ENCODE results near the gene GALNTL6.

GALNTL6 gene

DNA sequence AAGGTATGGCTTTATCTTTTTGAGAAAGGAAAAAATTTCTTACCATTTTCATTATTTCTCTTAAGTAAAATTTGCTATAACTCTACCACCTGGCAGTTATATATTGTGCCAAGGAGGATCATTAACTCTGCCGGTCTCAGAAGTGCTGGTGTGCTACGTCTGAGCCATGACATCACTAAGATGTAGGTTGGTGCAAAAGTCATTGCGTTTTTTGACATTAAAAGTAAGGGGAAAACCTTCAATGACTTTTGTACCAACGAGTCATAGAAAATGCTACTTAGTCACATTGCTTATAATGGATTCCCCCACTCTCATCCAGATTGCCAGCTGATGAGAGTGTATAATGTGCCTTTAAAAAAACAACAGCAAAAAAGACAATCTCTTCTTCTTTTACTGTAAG is 786.4 kb downstream of the GALNTL6 start:
- no peak overlapping the region for H3K4me3 Mint-ChIP-seq
- no peak overlapping the region for H3K27ac Mint-ChIP-seq
- no peak for DNase-seq
- no peaks in the 10 kb centered on the region for H3K9me3 Mint-ChIP-seq
- H3K4me1 Mint-ChIP-seq: no peaks in the 10 kb centered on the region
- no peak for ATAC-seq
- H3K27me3 Mint-ChIP-seq: no peaks in the 10 kb centered on the region

DNA sequence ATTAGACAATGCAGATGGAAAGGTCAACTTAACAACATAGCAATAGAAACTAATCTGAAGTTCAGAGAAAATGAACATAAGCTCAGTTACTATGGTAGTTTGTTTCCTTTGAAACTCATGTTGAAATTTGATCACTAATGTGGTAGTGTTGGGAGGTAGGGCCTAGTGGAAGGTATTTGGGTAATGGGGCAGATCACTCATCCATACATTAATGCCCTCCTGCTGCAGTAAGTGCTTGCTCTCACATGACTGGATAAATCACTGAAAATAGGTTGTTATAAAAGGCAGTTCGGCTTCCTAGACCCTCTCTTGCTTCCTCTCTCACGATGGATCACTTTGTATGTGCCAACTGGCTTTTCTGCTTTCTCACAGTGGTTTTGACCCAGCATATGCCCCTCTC is 788.0 kb downstream of the GALNTL6 start:
- Mint-ChIP-seq H3K4me3 (no peak overlapping the region), H3K9me3 (peaks cover 0 to 10% of the 10 kb centered on the region in 2 donors), H3K27me3 (no peaks in the 10 kb centered on the region), H3K4me1 (no peaks in the 10 kb centered on the region), H3K27ac (no peak overlapping the region)
- ATAC-seq: no peak
- no peak for DNase-seq

DNA sequence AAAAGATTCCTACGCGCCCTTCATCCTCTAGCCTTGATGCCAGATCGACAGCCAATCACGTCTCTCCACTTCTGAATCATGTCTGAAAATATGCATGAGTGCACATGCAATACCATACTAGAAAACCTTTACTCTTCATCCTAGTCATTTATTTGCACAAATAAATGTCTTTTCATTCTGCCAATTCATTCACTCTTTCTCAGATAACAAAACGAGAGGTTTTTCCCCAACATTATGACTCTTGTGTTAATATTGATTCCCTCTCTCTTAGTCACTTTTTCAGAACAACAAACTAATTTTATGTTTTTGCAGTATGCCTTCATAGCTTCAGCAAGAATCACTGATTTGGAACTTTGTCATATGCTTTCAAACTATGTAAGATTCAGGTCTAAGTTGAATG is 806.0 kb downstream of the GALNTL6 start:
- ATAC-seq (no peak), DNase-seq (no peak)
- peaks cover 4 to 12% of the 10 kb centered on the region in 2 donors for H3K9me3 Mint-ChIP-seq
- H3K4me3 Mint-ChIP-seq: no peak overlapping the region
- no peaks in the 10 kb centered on the region for H3K4me1 Mint-ChIP-seq
- no peaks in the 10 kb centered on the region for H3K27me3 Mint-ChIP-seq
- H3K27ac Mint-ChIP-seq: no peak overlapping the region

DNA sequence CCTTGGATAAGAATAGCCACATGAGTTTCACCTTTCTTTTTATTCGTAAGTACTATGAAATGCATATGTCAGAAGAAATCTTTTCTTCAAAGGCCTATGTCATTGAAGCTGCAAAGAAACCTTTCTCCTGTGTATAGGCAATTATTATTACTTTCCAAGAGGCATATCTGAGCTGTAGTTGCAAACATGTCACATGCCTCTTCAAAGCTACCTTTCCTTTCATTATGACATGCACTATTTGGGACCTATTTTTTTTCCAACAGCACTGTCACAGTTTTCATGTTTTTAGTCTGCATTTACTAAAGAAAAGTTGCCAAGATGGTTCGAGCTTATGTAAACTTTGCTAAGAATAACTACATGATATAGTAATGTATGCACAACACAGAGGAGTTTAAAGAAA is 806.6 kb downstream of the GALNTL6 start:
- no peak for ATAC-seq
- Mint-ChIP-seq H3K27me3 (no peaks in the 10 kb centered on the region), H3K4me1 (no peaks in the 10 kb centered on the region), H3K27ac (no peak overlapping the region), H3K4me3 (no peak overlapping the region), H3K9me3 (peaks cover 4 to 12% of the 10 kb centered on the region in 2 donors)
- no peak for DNase-seq

DNA sequence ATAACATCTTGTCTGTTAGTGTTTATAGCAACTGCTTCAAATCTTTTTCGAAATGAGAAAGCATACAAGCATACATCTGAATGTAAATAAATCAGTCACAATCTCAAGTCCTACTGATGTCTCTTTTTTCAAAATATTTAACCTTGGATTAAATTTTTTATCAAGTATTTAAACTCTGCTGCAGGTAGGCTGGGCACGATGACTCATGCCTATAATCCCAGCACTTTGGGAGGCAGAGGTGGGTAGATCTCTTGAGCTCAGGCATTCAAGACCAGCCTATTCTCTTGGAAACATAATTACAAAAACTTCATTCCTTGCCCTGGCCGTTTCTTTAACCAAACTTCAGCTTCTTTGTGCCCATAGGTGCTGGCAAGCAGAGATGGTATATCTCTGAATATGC is 815.1 kb downstream of the GALNTL6 start:
- no peak for DNase-seq
- ATAC-seq: no peak
- Mint-ChIP-seq H3K4me1 (no peaks in the 10 kb centered on the region), H3K4me3 (no peak overlapping the region), H3K27ac (no peak overlapping the region), H3K9me3 (peaks cover 0 to 5% of the 10 kb centered on the region in 2 donors), H3K27me3 (no peaks in the 10 kb centered on the region)

DNA sequence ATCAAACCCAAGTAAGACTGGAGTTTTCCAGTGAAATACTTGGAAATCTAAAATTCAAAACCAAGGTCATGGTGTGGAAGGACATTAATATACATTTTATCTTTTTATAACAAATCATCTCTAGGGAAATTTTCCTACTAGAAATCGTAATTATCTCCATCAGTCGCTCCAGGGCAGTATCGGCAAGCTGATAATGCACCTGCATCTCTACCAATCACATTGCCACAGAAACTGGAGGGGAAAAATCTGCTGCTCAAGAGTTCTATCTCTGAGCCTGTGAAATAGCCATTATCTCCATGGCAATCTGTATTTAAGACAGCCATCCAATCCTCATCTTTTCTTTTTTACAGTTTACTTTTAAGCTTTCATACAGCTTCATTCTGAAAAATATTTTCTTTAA is 817.1 kb downstream of the GALNTL6 start:
- DNase-seq: no peak
- Mint-ChIP-seq H3K27me3 (no peaks in the 10 kb centered on the region), H3K4me3 (no peak overlapping the region), H3K9me3 (peaks cover 0 to 10% of the 10 kb centered on the region in 2 donors), H3K4me1 (no peaks in the 10 kb centered on the region), H3K27ac (no peak overlapping the region)
- ATAC-seq: no peak

DNA sequence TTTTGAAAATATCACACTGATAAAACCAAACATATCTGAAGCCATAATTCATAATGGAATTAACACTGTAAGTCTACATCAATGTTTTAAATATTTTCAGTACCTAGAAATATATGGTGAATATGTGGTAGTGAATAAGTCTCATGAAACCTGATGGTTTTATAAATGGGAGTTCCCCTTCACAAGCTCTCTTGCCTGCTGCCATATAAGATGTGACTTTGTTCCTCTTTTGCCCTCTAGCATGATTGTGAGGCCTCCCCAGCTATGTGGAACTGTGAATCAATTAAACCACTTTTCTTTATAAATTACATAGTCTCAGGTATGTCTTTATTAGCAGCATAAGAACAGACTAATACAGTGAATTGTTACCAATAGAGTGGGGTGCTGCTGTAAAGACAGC is 818.6 kb downstream of the GALNTL6 start:
- H3K27me3 Mint-ChIP-seq: no peaks in the 10 kb centered on the region
- ATAC-seq (no peak), DNase-seq (no peak)
- H3K27ac Mint-ChIP-seq: no peak overlapping the region
- H3K9me3 Mint-ChIP-seq: peaks cover 0 to 10% of the 10 kb centered on the region in 2 donors
- no peak overlapping the region for H3K4me3 Mint-ChIP-seq
- no peaks in the 10 kb centered on the region for H3K4me1 Mint-ChIP-seq

DNA sequence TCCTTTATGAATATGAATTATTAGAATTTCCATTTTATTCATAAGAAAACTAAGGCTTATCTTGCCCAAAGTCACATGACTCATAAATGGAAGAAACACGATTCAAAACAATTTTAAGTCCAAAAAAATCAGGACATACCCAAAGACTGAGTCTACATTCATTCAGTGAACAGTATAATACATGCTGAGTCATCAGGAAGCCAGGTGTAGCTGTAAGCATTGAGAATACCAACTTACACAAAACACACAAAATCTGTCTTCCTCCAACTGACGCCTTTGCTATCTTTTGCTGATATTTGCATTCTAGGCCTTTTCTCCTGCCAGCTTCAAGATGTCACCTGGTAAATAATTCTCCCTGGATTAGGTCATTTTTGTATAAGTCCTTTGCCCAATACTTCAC is 835.3 kb downstream of the GALNTL6 start:
- DNase-seq (no peak), ATAC-seq (no peak)
- no peak overlapping the region for H3K4me3 Mint-ChIP-seq
- H3K4me1 Mint-ChIP-seq: no peaks in the 10 kb centered on the region
- H3K9me3 Mint-ChIP-seq: no peaks in the 10 kb centered on the region
- no peak overlapping the region for H3K27ac Mint-ChIP-seq
- H3K27me3 Mint-ChIP-seq: no peaks in the 10 kb centered on the region

DNA sequence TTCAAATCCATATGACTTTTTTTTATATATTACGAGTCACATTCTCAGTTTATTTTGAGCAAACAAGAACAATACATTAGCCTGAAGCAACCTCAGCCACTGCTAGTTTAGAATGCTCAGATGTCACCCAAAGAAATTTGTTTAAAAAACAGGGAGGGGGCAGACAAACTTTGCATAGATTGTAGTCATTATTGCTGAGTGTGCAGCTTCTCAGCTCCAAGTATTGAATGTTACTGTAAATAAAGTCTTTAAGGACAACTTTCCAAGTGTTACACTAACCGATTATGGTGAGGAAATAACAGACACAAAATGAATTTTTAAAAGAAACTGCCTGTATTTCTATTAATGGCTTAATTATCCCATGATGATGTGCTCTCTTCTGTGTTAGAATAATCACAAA is 835.9 kb downstream of the GALNTL6 start:
- Mint-ChIP-seq H3K27ac (no peak overlapping the region), H3K27me3 (no peaks in the 10 kb centered on the region), H3K4me1 (no peaks in the 10 kb centered on the region), H3K4me3 (no peak overlapping the region), H3K9me3 (no peaks in the 10 kb centered on the region)
- ATAC-seq (no peak), DNase-seq (no peak)

DNA sequence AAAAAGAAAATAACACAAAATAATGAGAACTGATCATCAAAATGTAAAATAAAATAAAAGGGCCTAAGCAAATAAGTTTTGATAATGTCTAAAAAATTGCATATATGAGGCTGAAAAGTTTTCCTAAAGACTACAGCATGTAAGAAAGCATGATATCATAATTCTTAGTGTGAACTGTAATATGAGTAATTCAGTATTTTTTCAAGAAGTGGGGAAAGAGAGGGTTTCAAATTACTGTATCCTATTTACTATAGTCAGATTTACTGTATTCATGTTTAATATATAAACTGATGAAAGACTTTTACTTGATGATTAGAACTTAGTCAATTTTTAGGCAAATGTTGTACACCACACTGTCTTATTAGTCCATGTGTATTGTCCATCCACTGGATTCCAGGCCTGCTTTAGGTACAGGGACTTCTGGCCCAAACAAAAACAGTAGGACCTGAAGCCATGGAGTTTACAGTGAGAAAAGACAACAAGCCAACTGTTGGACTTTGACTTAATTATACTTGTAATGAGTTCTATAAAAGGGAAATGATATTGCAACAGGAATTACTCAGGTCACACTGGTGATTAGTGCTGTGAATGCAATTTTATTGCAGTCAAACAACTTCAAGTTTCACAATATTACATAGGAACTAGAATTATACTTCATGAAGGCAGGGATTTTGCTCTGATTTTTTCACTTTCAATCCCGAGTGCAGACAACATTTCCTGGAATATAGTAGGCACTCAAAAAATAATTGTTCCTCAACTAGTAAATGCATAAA is 837.7 kb downstream of the GALNTL6 start:
- H3K27me3 Mint-ChIP-seq: no peaks in the 10 kb centered on the region
- H3K4me3 Mint-ChIP-seq: no peak overlapping the region
- no peaks in the 10 kb centered on the region for H3K4me1 Mint-ChIP-seq
- no peak for DNase-seq
- ATAC-seq: no peak
- no peak overlapping the region for H3K27ac Mint-ChIP-seq
- no peaks in the 10 kb centered on the region for H3K9me3 Mint-ChIP-seq

DNA sequence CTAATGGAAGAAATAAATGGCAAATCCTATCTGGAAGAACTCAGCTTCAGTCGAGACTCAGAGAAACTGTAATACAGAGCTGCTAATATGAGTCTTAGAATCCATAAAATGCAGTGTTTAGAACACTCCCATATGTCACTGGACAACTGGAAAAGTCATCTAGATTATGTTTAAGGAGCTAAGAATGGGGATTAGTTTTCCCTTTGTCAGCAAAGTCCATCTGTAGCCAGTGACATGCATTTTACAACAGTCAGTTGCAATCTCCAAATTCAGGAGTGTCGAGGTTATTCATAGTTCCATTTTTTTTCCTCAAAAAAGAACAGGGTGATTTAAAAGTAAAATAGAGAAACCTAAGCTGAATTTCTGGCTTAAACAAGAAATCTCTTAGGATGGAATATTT is 838.8 kb downstream of the GALNTL6 start:
- no peak for DNase-seq

DNA sequence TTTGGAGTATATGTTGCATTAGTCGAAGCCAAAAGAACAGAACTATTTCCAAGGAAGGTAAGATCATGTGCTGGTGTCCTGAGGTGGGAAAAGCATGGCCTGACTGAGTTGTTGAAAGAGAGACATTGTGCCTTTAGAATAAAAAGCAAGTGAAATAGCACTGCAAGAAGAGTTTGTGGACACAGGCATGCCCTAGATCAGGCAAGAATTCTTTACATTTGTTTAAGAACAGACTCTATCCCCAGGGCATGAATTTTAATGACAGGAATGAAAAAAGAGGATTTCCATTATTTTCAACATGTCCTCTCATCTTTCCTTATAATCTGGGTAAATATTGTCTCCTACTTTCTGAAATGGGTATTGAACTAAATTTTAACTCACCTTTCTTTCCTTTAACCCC is 839.2 kb downstream of the GALNTL6 start:
- no peak overlapping the region for H3K4me3 Mint-ChIP-seq
- H3K27ac Mint-ChIP-seq: no peak overlapping the region
- no peaks in the 10 kb centered on the region for H3K4me1 Mint-ChIP-seq
- no peaks in the 10 kb centered on the region for H3K27me3 Mint-ChIP-seq
- DNase-seq (no peak), ATAC-seq (no peak)
- no peaks in the 10 kb centered on the region for H3K9me3 Mint-ChIP-seq

More for the DNA sequence above, 838.8 kb downstream of the GALNTL6 start:
- H3K9me3 Mint-ChIP-seq: no peaks in the 10 kb centered on the region
- no peak overlapping the region for H3K27ac Mint-ChIP-seq
- H3K4me3 Mint-ChIP-seq: no peak overlapping the region
- no peaks in the 10 kb centered on the region for H3K4me1 Mint-ChIP-seq
- H3K27me3 Mint-ChIP-seq: no peaks in the 10 kb centered on the region
- no peak for ATAC-seq

DNA sequence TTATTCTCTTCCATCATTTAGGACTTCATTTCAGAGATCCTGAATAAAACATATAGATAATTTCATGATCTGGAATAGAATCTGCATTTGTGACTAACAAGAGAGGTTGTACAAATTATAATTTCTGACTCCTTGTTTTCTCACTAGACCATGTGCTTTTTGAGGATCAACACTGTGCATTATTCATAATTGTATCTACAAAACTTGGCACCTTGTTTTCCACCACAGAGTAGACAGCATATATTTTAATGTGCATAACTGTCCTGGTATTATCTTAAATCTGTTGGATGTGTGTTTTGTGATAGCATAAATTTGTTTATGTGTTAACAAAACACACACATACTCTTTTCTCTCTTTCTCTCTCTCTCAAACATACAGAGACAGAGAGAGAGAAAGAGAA is 840.5 kb downstream of the GALNTL6 start:
- Mint-ChIP-seq H3K27me3 (no peaks in the 10 kb centered on the region), H3K4me1 (no peaks in the 10 kb centered on the region), H3K27ac (no peak overlapping the region), H3K9me3 (no peaks in the 10 kb centered on the region), H3K4me3 (no peak overlapping the region)
- ATAC-seq (no peak), DNase-seq (no peak)

DNA sequence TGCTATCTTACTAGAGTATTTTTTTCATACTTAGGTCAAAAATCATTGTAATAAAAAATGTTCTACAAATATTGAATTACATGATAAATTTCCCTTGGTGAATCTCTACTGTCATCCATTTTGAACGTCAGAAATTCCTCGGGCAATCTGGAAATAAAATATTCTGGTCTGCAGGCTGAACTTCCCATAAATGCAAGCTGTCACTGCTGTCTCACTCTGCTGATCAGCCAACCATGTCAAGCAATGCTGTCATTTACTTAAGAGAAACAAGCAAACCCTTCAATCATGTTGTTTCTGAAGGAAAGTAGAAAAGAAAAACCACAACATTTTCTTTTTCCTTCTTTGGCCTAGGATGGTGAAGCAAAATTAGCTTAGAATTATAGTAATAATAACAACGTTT is 841.3 kb downstream of the GALNTL6 start:
- no peak overlapping the region for H3K27ac Mint-ChIP-seq
- DNase-seq (no peak), ATAC-seq (no peak)
- no peaks in the 10 kb centered on the region for H3K4me1 Mint-ChIP-seq
- H3K4me3 Mint-ChIP-seq: no peak overlapping the region
- no peaks in the 10 kb centered on the region for H3K9me3 Mint-ChIP-seq
- H3K27me3 Mint-ChIP-seq: no peaks in the 10 kb centered on the region

DNA sequence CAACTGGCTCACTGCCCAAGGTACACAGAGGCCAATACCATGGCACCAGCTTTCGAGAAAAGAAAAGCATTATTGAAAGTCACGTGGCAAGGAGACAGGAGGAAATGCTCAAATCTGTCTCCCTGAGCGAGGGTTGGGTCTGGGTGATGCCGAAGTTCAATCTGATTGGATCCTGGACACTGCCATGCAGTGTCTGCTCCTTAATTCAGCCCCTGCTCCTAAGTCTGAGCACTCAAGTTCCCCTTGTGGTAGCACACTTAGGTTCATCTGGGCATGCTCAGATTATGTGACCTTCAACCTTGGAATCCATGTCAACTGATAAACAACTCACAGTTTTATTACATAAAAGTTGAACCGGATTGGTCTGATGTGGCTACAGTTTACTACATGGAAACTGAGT is 842.9 kb downstream of the GALNTL6 start:
- no peak for DNase-seq
- H3K27ac Mint-ChIP-seq: no peak overlapping the region
- ATAC-seq: no peak

DNA sequence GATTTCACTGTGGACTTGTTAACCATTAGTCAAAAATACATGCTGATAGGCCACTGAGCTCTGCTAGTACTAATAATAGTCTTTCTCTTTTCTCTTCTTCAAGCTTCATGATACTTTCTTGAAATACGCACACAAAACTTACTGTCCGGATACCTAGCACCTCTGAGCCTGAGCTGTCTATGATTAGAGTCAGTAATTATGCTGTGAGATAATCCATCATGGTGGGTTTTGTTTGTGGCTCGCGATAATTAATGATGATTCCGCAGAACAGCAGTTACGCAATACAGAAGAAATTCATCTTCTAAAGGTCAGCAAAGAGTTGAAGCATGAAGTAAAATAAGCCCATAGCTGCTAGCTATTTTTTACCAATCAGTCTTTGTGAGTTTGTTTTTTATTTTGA is 843.9 kb downstream of the GALNTL6 start:
- ATAC-seq: no peak
- Mint-ChIP-seq H3K4me1 (no peaks in the 10 kb centered on the region), H3K27ac (no peak overlapping the region)

More for the DNA sequence above, 842.9 kb downstream of the GALNTL6 start:
- no peaks in the 10 kb centered on the region for H3K27me3 Mint-ChIP-seq
- H3K4me3 Mint-ChIP-seq: no peak overlapping the region
- peaks cover 0 to 6% of the 10 kb centered on the region in 2 donors for H3K9me3 Mint-ChIP-seq
- no peaks in the 10 kb centered on the region for H3K4me1 Mint-ChIP-seq

DNA sequence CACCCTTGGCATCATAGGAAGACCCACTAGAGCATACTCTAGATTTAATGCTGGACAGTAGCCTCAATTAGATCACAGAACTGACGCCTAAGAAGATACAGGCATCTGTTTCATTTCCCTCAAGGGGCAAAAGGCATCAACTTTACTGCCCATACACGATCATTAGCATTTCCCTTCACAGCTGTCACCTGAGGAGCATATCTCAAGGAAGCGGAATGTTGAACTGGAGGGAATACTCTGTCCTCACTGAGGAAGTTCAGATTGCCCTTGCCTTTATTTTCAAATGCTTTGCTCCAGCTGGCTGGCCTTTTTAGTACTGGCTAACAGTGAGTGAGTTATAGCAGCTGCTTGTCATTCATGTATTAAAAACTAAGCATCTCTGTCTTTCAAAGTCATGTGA is 847.0 kb downstream of the GALNTL6 start:
- Mint-ChIP-seq H3K4me1 (no peaks in the 10 kb centered on the region), H3K4me3 (no peak overlapping the region), H3K27me3 (no peaks in the 10 kb centered on the region), H3K9me3 (peaks cover 5 to 12% of the 10 kb centered on the region in 2 donors), H3K27ac (no peak overlapping the region)
- DNase-seq (no peak), ATAC-seq (no peak)

More for the DNA sequence above, 843.9 kb downstream of the GALNTL6 start:
- no peak for DNase-seq
- H3K9me3 Mint-ChIP-seq: peaks cover 0 to 6% of the 10 kb centered on the region in 2 donors
- no peaks in the 10 kb centered on the region for H3K27me3 Mint-ChIP-seq
- H3K4me3 Mint-ChIP-seq: no peak overlapping the region
